Panc1 (cell line): Measurements from ENCODE around the gene COMMD4. TPM values are rescaled to one million over a fixed set of nuclear protein-coding genes. Genes with fewer than 3 reads are reported as not detected.

Source experiments
- ATAC-seq: fragments of 200-7000 bp; cut with Tn5 transposase; 2 replicates; pipeline ENCODE4 v1.9.1; 2020; ENCODE audit warnings: mild to moderate bottlenecking, moderate library complexity
- BruUV-seq: library from RNA; stranded (reverse); fragments of 400-500 nt; replicated peaks from 2 replicates; lab custom pipeline; 2021; lab: Mats Ljungman, UMichigan
- CTCF ChIA-PET: fragments of 300-600 bp; sonication (Branson Sonifier 250); formaldehyde crosslinking; loops from one replicate; lab custom pipeline; 2022; ENCODE audit warnings: antibody characterized with exemption; lab: Charles Lee
- POLR2A ChIA-PET: fragments of 300-600 bp; sonication (Branson Sonifier 250); formaldehyde crosslinking; loops from one replicate; lab custom pipeline; 2022; ENCODE audit warnings: antibody characterized with exemption; lab: Charles Lee
- DNase-seq: peaks from one replicate; pipeline ENCODE4 v3.0.0-alpha.2; 2010; ENCODE audit warnings: low read depth, low spot score
- H3K27ac ChIP-seq: 2 replicates; pipeline ENCODE4 v1.5.1; 2011; ENCODE audit warnings: mild to moderate bottlenecking, low read length, inconsistent platforms
- H3K27me3 ChIP-seq: fragments of 200-500 bp; sonication (Bioruptor generic); 2 replicates; pipeline ENCODE4 v1.6.0; 2014; ENCODE audit warnings: low read length, inconsistent platforms; ENCODE audit not compliant: control insufficient read depth, insufficient read depth
- H3K36me3 ChIP-seq: fragments of 200-500 bp; sonication (Bioruptor generic); 2 replicates; pipeline ENCODE4 v1.5.1; 2014; ENCODE audit warnings: inconsistent platforms, mild to moderate bottlenecking, low read length, moderate library complexity; ENCODE audit not compliant: control insufficient read depth, insufficient read depth
- H3K4me1 ChIP-seq: 2 replicates; pipeline ENCODE4 v1.5.1; 2011; ENCODE audit warnings: inconsistent platforms, mild to moderate bottlenecking, low read length, moderate library complexity; ENCODE audit not compliant: control insufficient read depth, insufficient read depth
- H3K4me3 ChIP-seq, 2 experiments: 2 replicates each; pipeline ENCODE4 v1.5.1; 2011 to 2012; ENCODE audit warnings: low read depth in 2 of 2, low read length in 2 of 2, mild to moderate bottlenecking in 2 of 2, inconsistent platforms in 1 of 2, moderate library complexity in 1 of 2
- H3K9me3 ChIP-seq: fragments of 200-500 bp; sonication (Bioruptor generic); 2 replicates; pipeline ENCODE4 v1.5.1; 2014; ENCODE audit warnings: low read depth, mild to moderate bottlenecking, inconsistent platforms, low read length, moderate library complexity; ENCODE audit not compliant: control insufficient read depth, insufficient read depth
- CTCF ChIP-seq: fragments of 450-650 bp; IDR thresholded peaks from 2 replicates; pipeline ENCODE4 v1.5.1; 2017; ENCODE audit warnings: mild to moderate bottlenecking
- POLR2AphosphoS5 ChIP-seq: IDR thresholded peaks from 2 replicates; pipeline ENCODE4 v1.6.1; 2012; ENCODE audit warnings: mild to moderate bottlenecking, low read depth, low read length, moderate library complexity
- SIN3A ChIP-seq: IDR thresholded peaks from 2 replicates; pipeline ENCODE4 v1.6.1; 2012; ENCODE audit warnings: low read depth, mild to moderate bottlenecking, low read length, moderate library complexity, borderline replicate concordance; ENCODE audit not compliant: insufficient read depth
- TCF7L2 ChIP-seq: IDR thresholded peaks from 2 replicates; pipeline ENCODE4 v1.6.1; 2011; ENCODE audit warnings: mild to moderate bottlenecking, low read depth, low read length, inconsistent platforms
- in situ Hi-C: cut with HindIII; loops from 2 replicates; pipeline ENCODE4 v1.10.0; 2016; ENCODE audit warnings: low sequenced_read_pairs, low pct_unique_long_range_greater_than_20kb
- intact Hi-C: fragments of 100-400 bp; cut with micrococcal nuclease; formaldehyde crosslinking; loops from one replicate; pipeline ENCODE4 v1.10.0; 2022; ENCODE audit not compliant: unreplicated experiment
- total RNA-seq: library from RNA; stranded (reverse); gene quantifications from one replicate; pipeline ENCODE4 v1.2.1, GENCODE V29; 2021; ENCODE audit not compliant: unreplicated experiment
- TF ChIP-seq, protein P1 (sequence below), 2 experiments: IDR thresholded peaks; 2 replicates each; pipeline ENCODE4 v1.6.1; 2011 to 2012; ENCODE audit warnings: low read depth in 2 of 2, control low read depth in 1 of 2, low read length in 1 of 2, mild to moderate bottlenecking in 1 of 2, moderate library complexity in 1 of 2; ENCODE audit not compliant: insufficient read depth in 1 of 2

COMMD4 gene
- total RNA-seq, 1 experiment from 2014 or later, result 250 TPM

DNA sequence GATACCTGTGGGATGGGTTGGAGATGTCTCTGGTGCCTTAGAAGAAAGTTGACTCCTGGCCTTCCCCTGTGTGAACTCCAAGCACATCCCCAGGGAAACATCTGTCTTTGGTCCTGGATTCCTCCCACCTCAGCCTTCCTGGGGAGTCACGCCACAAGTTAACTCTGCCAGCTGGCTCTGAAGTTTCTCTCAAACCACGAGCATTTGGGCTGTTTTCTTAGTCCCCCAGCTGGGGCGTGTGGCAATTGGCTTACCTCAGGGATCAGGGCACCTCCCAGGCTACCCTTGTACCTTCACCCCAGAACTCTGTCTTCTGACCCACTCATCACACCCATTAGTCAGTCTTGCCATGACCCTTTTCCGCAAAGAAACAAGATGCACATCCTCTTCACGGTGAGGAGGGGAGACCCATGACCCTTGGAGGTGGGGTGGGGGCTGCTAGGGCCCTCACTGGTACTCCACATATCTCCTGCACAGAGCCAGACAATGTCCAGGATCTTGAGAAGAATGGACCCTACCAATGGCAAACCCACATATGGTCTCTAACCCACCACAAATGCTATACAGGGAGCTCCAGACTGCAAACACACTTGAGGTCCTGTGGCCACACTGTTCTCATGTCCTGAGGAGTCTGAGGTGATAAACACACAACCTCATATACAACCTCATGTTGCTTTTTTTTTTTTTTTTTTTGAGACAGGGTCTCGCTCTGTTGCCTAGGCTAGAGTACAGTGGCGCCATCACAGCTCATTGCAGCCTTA is 14.9 kb downstream of the COMMD4 start:
- ChIA-PET CTCF (no interaction called here), POLR2A (interaction anchor here (0.5 to 0.8 kb wide), 3 partner anchors 14 to 263 kb away, joined by 6 to 7 read pairs (median 6); no protein-coding TSS in a partner anchor)
- ATAC-seq (no peak), DNase-seq (no peak)
- Histone ChIP-seq H3K4me1 (no peaks in the 10 kb centered on the region), H3K36me3 (no peaks in the 10 kb centered on the region), H3K4me3 (no peak overlapping the region), H3K27me3 (no peaks in the 10 kb centered on the region), H3K9me3 (no peaks in the 10 kb centered on the region), H3K27ac (no peak overlapping the region)
- TF ChIP-seq POLR2AphosphoS5, result no peak
- no peak for TF ChIP-seq TCF7L2
- no peak for TF ChIP-seq CTCF
- no peak for TF ChIP-seq SIN3A
- BruUV-seq, result no TSS peak
- in situ Hi-C loops (no loop called here), intact Hi-C loops (no loop called here)

GRCh38 chr15:75352186-75353080 is 16.6 kb downstream of the COMMD4 start:
- Histone ChIP-seq H3K27me3 (no peaks in the 10 kb centered on the region), H3K4me1 (no peaks in the 10 kb centered on the region), H3K27ac (no peak overlapping the region), H3K36me3 (no peaks in the 10 kb centered on the region), H3K9me3 (no peaks in the 10 kb centered on the region), H3K4me3 (no peak overlapping the region)
- BruUV-seq, result no TSS peak
- intact Hi-C loops, result no loop called here
- DNase-seq (no peak), ATAC-seq (no peak)
- ChIA-PET POLR2A (no interaction called here), CTCF (no interaction called here)
- in situ Hi-C loops, result no loop called here
- TF ChIP-seq CTCF (no peak), TCF7L2 (no peak), SIN3A (no peak), POLR2AphosphoS5 (no peak)
- TF ChIP-seq, protein P1, sequence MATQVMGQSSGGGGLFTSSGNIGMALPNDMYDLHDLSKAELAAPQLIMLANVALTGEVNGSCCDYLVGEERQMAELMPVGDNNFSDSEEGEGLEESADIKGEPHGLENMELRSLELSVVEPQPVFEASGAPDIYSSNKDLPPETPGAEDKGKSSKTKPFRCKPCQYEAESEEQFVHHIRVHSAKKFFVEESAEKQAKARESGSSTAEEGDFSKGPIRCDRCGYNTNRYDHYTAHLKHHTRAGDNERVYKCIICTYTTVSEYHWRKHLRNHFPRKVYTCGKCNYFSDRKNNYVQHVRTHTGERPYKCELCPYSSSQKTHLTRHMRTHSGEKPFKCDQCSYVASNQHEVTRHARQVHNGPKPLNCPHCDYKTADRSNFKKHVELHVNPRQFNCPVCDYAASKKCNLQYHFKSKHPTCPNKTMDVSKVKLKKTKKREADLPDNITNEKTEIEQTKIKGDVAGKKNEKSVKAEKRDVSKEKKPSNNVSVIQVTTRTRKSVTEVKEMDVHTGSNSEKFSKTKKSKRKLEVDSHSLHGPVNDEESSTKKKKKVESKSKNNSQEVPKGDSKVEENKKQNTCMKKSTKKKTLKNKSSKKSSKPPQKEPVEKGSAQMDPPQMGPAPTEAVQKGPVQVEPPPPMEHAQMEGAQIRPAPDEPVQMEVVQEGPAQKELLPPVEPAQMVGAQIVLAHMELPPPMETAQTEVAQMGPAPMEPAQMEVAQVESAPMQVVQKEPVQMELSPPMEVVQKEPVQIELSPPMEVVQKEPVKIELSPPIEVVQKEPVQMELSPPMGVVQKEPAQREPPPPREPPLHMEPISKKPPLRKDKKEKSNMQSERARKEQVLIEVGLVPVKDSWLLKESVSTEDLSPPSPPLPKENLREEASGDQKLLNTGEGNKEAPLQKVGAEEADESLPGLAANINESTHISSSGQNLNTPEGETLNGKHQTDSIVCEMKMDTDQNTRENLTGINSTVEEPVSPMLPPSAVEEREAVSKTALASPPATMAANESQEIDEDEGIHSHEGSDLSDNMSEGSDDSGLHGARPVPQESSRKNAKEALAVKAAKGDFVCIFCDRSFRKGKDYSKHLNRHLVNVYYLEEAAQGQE (IDR thresholded peaks at IDR 0.05; ENCODE audit: insufficient read depth in 1 of 2, low read depth in 2 of 2, low read length in 1 of 2), result no peak
